ENCODE results near the gene KRTAP10-10.

DNA sequence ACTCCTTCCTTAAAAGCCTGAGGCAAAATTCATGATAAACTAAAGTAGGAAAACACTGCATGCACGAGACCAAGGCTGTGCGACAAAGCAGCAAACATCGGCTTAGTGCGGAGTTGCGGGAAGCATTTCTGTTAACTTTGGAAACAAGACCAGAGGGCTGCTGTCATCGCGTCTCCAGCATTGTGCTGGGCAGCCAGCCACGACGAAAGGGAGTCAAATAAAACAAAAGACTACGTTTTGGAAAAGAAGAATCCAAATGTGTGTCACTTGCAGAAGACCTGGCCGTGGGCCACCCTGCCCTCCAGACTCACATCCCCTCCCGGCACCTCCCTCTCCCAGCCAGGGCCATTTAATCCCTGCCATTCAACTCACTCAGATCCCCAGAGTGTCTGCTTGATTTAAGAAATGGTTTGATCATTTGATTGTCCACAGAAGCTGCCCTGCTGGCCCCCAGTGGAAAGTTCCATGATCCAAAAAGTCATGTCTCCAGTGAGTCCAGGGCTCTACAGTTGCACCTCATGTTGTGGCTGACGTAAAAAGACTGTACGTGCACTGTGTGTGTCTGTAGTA is 6.7 kb downstream of the KRTAP10-10 start:
- no peak for TF ChIP-seq GATA2 (IDR thresholded peaks at IDR 0.05; ENCODE audit: low read depth, low read length)
- no peak for TF ChIP-seq GATA3 (IDR thresholded peaks at IDR 0.05; ENCODE audit: low read depth, low read length)

All from SH-SY5Y (cell line).